ENCODE data around the gene ICAM5.

Gene ICAM5

DNA sequence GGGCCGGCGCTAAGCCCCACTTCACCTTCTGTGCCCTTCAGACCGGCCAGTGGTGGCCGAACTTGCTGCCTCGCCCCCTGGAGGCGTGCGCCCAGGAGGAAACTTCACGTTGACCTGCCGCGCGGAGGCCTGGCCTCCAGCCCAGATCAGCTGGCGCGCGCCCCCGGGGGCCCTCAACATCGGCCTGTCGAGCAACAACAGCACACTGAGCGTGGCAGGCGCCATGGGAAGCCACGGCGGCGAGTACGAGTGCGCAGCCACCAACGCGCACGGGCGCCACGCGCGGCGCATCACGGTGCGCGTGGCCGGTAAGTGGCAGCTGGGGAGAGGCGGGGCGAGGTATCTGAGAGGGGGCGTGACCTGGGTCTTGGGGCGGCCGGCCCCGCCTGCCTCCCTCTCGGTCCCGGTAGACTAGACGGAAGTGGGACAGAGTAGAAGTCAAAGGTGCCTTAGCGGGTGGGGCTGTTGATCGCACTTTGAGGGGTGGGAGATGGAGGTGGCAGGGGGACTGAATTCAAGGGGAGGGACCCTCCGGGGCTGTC is 5.6 kb downstream of the ICAM5 start:
- peak overlapping the region; percentile 53 for H3K4me3 ChIP-seq (ENCODE audit: low read length)
- H3K4me1 ChIP-seq (ENCODE audit: low read length): peaks cover 18% of the 10 kb centered on the region
- H3K36me3 ChIP-seq (replicated peaks; ENCODE audit: insufficient read depth, low read length): no peaks in the 10 kb centered on the region
- TF ChIP-seq EZH2 (optimal IDR thresholded peaks at IDR 0.05; ENCODE audit: low read depth, low read length) (no peak), EZH2phosphoT487 (IDR thresholded peaks at IDR 0.05; ENCODE audit: low read length) (no peak)
- TF ChIP-seq, protein P1, sequence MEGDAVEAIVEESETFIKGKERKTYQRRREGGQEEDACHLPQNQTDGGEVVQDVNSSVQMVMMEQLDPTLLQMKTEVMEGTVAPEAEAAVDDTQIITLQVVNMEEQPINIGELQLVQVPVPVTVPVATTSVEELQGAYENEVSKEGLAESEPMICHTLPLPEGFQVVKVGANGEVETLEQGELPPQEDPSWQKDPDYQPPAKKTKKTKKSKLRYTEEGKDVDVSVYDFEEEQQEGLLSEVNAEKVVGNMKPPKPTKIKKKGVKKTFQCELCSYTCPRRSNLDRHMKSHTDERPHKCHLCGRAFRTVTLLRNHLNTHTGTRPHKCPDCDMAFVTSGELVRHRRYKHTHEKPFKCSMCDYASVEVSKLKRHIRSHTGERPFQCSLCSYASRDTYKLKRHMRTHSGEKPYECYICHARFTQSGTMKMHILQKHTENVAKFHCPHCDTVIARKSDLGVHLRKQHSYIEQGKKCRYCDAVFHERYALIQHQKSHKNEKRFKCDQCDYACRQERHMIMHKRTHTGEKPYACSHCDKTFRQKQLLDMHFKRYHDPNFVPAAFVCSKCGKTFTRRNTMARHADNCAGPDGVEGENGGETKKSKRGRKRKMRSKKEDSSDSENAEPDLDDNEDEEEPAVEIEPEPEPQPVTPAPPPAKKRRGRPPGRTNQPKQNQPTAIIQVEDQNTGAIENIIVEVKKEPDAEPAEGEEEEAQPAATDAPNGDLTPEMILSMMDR (IDR thresholded peaks at IDR 0.05; ENCODE audit: low read length): 0 out of 2 replicates have a peak, but pooled peaks have one; percentile 5
- H3K27ac ChIP-seq (ENCODE audit: low read length): no peak overlapping the region
- H4K20me1 ChIP-seq (ENCODE audit: insufficient read depth, low read length): no peaks in the 10 kb centered on the region
- H3K4me2 ChIP-seq (ENCODE audit: low read depth, low read length): peak overlapping the region; percentile 95
- H3K9me2 ChIP-seq (replicated peaks; ENCODE audit: insufficient read depth, low read length): no peaks in the 10 kb centered on the region
- H3K79me2 ChIP-seq (ENCODE audit: low read length): no peaks in the 10 kb centered on the region
- no peak overlapping the region for H3K9ac ChIP-seq (ENCODE audit: low read length)
- peak overlapping the region; percentile 82 for H2AFZ ChIP-seq (ENCODE audit: low read length)
- peak; percentile 50 for DNase-seq
- H3K27me3 ChIP-seq (replicated peaks; ENCODE audit: insufficient read depth, low read length): peaks cover 23% of the 10 kb centered on the region
- H3F3A ChIP-seq (ENCODE audit: insufficient read depth, low read length): 0 out of 2 replicates have a peak, but pooled peaks cover 6% of the 10 kb centered on the region
- H3K9me3 ChIP-seq (replicated peaks; ENCODE audit: insufficient read depth, low read length): no peaks in the 10 kb centered on the region

DNA sequence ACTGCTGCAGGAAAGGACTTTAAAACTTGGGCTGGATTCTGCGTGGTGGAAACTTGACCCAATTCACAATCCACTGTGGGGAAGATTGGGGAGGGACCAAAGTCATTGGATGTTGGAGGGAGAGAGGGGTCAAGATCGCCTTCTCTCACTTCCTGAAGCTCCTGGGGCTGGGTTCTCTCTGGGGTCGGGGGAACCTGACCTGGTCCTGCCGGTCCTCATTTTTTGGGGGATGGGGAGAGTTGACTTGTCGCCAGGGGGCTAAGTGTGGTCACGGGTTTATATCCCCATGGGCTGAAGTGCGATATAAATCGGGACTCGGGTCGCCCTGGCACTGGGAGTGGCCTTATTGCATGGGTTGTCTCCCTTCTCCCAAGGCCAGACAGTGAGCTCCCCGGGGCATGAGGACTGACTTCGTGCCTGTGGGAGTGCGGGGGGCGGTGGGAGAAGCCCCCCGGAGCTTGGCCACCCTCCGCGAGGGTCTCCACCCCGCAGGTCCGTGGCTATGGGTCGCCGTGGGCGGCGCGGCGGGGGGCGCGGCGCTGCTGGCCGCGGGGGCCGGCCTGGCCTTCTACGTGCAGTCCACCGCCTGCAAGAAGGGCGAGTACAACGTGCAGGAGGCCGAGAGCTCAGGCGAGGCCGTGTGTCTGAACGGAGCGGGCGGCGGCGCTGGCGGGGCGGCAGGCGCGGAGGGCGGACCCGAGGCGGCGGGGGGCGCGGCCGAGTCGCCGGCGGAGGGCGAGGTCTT is 6.3 kb downstream of the ICAM5 start:
- Histone ChIP-seq H3K4me1 (ENCODE audit: low read length) (peaks cover 15% of the 10 kb centered on the region), H4K20me1 (ENCODE audit: insufficient read depth, low read length) (no peaks in the 10 kb centered on the region), H3K79me2 (ENCODE audit: low read length) (no peaks in the 10 kb centered on the region), H3K9me3 (replicated peaks; ENCODE audit: insufficient read depth, low read length) (no peaks in the 10 kb centered on the region), H3K9ac (ENCODE audit: low read length) (no peak overlapping the region), H3F3A (ENCODE audit: insufficient read depth, low read length) (0 out of 2 replicates have a peak, but pooled peaks cover 6% of the 10 kb centered on the region), H3K27me3 (replicated peaks; ENCODE audit: insufficient read depth, low read length) (peaks cover 16% of the 10 kb centered on the region), H3K9me2 (replicated peaks; ENCODE audit: insufficient read depth, low read length) (no peaks in the 10 kb centered on the region), H3K36me3 (replicated peaks; ENCODE audit: insufficient read depth, low read length) (no peaks in the 10 kb centered on the region), H3K27ac (ENCODE audit: low read length) (no peak overlapping the region), H2AFZ (ENCODE audit: low read length) (peak overlapping the region; percentile 82), H3K4me3 (ENCODE audit: low read length) (peak overlapping the region; percentile 53), H3K4me2 (ENCODE audit: low read depth, low read length) (peak overlapping the region; percentile 95)
- no peak for DNase-seq
- no peak for TF ChIP-seq EZH2phosphoT487 (IDR thresholded peaks at IDR 0.05; ENCODE audit: low read length)
- TF ChIP-seq, protein P1 (IDR thresholded peaks at IDR 0.05; ENCODE audit: low read length): no peak
- no peak for TF ChIP-seq EZH2 (optimal IDR thresholded peaks at IDR 0.05; ENCODE audit: low read depth, low read length)

DNA sequence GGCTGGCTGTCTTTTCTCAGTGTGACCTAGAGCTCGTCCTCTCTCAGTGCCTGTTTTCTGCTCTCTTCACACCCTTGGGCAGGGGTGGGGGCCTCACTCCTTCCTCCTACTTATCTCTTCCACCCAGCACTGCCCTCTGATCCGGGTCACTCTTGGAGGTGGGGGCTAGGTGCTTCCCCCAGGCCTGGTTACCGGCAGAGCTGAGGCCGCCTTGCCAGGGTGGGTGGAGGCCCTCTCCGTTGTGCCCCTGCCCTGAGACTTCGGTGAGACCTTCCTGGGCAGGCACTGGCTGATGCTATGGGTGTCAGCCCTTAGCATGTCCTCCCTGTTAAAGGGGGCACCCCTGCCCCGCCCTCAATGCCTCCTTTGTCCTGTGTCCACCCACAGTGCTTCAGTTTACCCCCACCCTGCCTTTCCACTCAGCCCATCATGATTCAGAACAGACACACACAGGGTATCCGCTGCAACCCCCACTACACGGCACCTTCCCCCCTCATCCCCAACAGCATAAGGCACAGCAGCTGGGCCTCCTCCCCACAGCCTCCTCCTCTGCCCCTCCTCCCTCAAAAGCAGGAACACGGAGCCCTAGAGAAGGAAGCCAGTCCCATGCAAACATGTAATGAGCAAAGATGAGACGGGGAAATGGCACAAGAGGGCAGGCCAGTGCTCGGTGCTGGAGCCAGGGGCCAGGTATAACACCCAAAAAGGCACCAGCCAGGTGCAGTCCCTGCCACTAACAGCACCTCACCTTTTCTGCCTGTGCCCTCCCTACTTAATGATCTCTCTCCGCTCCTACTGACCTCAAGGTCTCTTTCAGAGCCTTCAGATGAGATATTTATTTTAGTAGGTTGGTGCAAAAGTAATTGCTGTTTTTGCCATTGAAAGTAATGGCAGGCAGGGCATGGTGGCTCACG is 10.1 kb downstream of the ICAM5 start:
- Histone ChIP-seq H4K20me1 (ENCODE audit: insufficient read depth, low read length) (no peaks in the 10 kb centered on the region), H2AFZ (ENCODE audit: low read length) (0 out of 2 replicates have a peak overlapping the region, but pooled peaks have one; percentile 19), H3F3A (ENCODE audit: insufficient read depth, low read length) (no peaks in the 10 kb centered on the region), H3K9ac (ENCODE audit: low read length) (no peak overlapping the region), H3K9me3 (replicated peaks; ENCODE audit: insufficient read depth, low read length) (no peaks in the 10 kb centered on the region), H3K4me1 (ENCODE audit: low read length) (peaks cover 5% of the 10 kb centered on the region; the same call in 1 of the 2 replicates), H3K36me3 (replicated peaks; ENCODE audit: insufficient read depth, low read length) (no peaks in the 10 kb centered on the region), H3K79me2 (ENCODE audit: low read length) (no peaks in the 10 kb centered on the region), H3K27ac (ENCODE audit: low read length) (no peak overlapping the region), H3K9me2 (replicated peaks; ENCODE audit: insufficient read depth, low read length) (no peaks in the 10 kb centered on the region), H3K4me3 (ENCODE audit: low read length) (no peak overlapping the region), H3K4me2 (ENCODE audit: low read depth, low read length) (no peak overlapping the region), H3K27me3 (replicated peaks; ENCODE audit: insufficient read depth, low read length) (peaks cover 5% of the 10 kb centered on the region; the same call in 1 of the 2 replicates)
- TF ChIP-seq EZH2 (optimal IDR thresholded peaks at IDR 0.05; ENCODE audit: low read depth, low read length) (no peak), EZH2phosphoT487 (IDR thresholded peaks at IDR 0.05; ENCODE audit: low read length) (no peak)
- TF ChIP-seq, protein P1 (IDR thresholded peaks at IDR 0.05; ENCODE audit: low read length): no peak
- DNase-seq: no peak

Data from MM.1S (cell line).